Liver (tissue), 3 donors: Measurements from ENCODE around the gene LPP.

Experiments used
- ATF3 ChIP-seq: IDR thresholded peaks from 2 replicates; pipeline ENCODE4 v1.6.1; 2016; ENCODE audit warnings: antibody characterized with exemption
- CTCF ChIP-seq: fragments of 150-350 bp; IDR thresholded peaks from 2 replicates; pipeline ENCODE4 v1.5.1; 2017; ENCODE audit warnings: improper control_type of control experiment, low read depth, low read length; ENCODE audit not compliant: missing input control
- FOXA1 ChIP-seq: IDR thresholded peaks from 2 replicates; pipeline ENCODE4 v1.6.1; 2016; ENCODE audit warnings: antibody characterized with exemption
- HNF4G ChIP-seq: IDR thresholded peaks from 2 replicates; pipeline ENCODE4 v1.6.1; 2016; ENCODE audit warnings: antibody characterized with exemption
- MAX ChIP-seq: IDR thresholded peaks from 2 replicates; pipeline ENCODE4 v1.6.1; 2016; ENCODE audit warnings: antibody characterized with exemption
- SP1 ChIP-seq: IDR thresholded peaks from 2 replicates; pipeline ENCODE4 v1.6.1; 2018; ENCODE audit warnings: antibody characterized with exemption, mild to moderate bottlenecking
- YY1 ChIP-seq: IDR thresholded peaks from 2 replicates; pipeline ENCODE4 v1.6.1; 2016; ENCODE audit warnings: antibody characterized with exemption, mild to moderate bottlenecking
- TF ChIP-seq, protein P1 (sequence below): IDR thresholded peaks from 2 replicates; pipeline ENCODE4 v1.6.1; 2016; ENCODE audit warnings: antibody characterized with exemption, mild to moderate bottlenecking
- donor health status: healthy.
- donor health status: healthy.

GRCh38 chr3:188411750-188412149 lies 257.8 kb downstream of the LPP start:
- TF ChIP-seq SP1 (no peak), CTCF (no peak), MAX (no peak), ATF3 (no peak), HNF4G (no peak), FOXA1 (no peak), YY1 (no peak)
- TF ChIP-seq, protein P1, sequence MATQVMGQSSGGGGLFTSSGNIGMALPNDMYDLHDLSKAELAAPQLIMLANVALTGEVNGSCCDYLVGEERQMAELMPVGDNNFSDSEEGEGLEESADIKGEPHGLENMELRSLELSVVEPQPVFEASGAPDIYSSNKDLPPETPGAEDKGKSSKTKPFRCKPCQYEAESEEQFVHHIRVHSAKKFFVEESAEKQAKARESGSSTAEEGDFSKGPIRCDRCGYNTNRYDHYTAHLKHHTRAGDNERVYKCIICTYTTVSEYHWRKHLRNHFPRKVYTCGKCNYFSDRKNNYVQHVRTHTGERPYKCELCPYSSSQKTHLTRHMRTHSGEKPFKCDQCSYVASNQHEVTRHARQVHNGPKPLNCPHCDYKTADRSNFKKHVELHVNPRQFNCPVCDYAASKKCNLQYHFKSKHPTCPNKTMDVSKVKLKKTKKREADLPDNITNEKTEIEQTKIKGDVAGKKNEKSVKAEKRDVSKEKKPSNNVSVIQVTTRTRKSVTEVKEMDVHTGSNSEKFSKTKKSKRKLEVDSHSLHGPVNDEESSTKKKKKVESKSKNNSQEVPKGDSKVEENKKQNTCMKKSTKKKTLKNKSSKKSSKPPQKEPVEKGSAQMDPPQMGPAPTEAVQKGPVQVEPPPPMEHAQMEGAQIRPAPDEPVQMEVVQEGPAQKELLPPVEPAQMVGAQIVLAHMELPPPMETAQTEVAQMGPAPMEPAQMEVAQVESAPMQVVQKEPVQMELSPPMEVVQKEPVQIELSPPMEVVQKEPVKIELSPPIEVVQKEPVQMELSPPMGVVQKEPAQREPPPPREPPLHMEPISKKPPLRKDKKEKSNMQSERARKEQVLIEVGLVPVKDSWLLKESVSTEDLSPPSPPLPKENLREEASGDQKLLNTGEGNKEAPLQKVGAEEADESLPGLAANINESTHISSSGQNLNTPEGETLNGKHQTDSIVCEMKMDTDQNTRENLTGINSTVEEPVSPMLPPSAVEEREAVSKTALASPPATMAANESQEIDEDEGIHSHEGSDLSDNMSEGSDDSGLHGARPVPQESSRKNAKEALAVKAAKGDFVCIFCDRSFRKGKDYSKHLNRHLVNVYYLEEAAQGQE = no peak
